Colonic mucosa (tissue), 4 donors: ENCODE data around the gene CITED4. TPM values are rescaled to one million over a fixed set of nuclear protein-coding genes. Genes with fewer than 3 reads are reported as not detected.

Experiments used
- DNase-seq: peaks from one replicate; pipeline ENCODE4 v3.0.0-alpha.2; 2020
- H3K27ac ChIP-seq: fragments of 200-600 bp; one replicate; pipeline ENCODE4 v1.8.0; 2021
- H3K27me3 ChIP-seq: fragments of 200-600 bp; one replicate; pipeline ENCODE4 v1.8.0; 2021
- H3K36me3 ChIP-seq: fragments of 200-600 bp; one replicate; pipeline ENCODE4 v1.8.0; 2021
- H3K4me1 ChIP-seq: fragments of 200-600 bp; one replicate; pipeline ENCODE4 v1.8.0; 2021; ENCODE audit warnings: mild to moderate bottlenecking
- H3K4me3 ChIP-seq: fragments of 200-600 bp; one replicate; pipeline ENCODE4 v1.8.0; 2021
- H3K9ac ChIP-seq, 2 donors: one replicate each; pipeline ENCODE4 v1.7.0; 2013; ENCODE audit warnings: control low read depth in 2 of 2, low read depth in 2 of 2, low read length in 2 of 2
- H3K9me3 ChIP-seq: fragments of 200-600 bp; one replicate; pipeline ENCODE4 v1.8.0; 2021
- intact Hi-C: fragments of 100-400 bp; cut with DNase I; formaldehyde crosslinking; loops from one replicate; pipeline ENCODE4 v1.14.1; 2022
- total RNA-seq, 2 donors: library from RNA; stranded (reverse); fragmentation: NEBNext Ultra II Directional in 1 of 2; extraction: Animal tissue kit (Norgen Biotek cat#: 25700) in 1 of 2; gene quantifications; one replicate each; pipeline ENCODE4 v1.2.1, GENCODE V29; 2021
- TF ChIP-seq, protein P1 (sequence below): fragments of 200-600 bp; IDR thresholded peaks from one replicate; pipeline ENCODE4 v1.8.0; 2022; ENCODE audit warnings: antibody characterized with exemption, mild to moderate bottlenecking
- donor health status: healthy.
- donor health status: DM: no; HTN: no; CAD: no.
- donor health status: DM: no; HTN: no; CAD: no.

The CITED4 gene, protein sequence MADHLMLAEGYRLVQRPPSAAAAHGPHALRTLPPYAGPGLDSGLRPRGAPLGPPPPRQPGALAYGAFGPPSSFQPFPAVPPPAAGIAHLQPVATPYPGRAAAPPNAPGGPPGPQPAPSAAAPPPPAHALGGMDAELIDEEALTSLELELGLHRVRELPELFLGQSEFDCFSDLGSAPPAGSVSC
- 1 to 10 TPM; 3.4 to 5.8 TPM for total RNA-seq

DNA sequence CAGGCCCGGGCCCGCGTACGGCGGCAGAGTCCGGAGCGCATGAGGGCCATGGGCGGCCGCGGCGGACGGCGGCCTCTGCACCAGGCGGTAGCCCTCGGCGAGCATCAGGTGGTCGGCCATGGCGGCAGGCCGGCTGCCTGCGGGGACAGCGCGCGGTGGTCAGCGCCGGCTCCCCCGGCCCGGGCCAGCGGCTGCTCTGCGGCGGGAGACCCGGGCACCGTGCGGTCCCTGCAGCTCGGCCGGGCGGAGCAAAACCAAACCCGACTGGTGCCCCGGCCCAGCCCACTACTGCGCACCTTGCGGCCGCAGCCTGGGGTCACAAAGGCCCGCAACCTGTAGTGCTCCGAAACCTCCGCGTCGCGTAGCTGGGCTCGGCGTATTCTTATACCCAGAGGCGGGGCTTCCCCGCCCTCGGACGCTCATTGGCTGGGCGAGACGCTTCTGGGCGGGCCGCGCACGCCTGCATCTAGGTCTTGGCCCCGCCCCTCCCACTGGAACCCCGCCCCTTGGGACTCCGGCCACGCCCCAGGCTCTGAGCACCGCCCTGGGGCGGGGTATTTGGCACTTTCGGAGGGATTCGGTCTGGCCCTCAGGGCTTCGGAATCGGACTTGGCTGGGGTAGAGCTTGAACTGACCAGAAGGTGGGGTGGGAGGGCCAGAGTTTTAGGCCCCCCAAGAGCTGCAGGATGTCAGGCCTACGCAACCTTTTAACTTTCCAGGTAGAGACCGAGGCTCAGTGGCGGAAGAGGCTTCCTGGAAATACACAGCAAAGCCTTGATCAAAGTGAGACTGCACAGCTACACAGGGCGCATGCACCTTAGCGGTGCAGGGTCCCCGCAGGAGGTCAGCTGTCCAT, at the start of gene CITED4:
Gene CITED4 (minus strand): TSS at position 356 of the 856 bp plus-strand sequence. CDS start 236 bp downstream, at position 120.
- H3K4me1 ChIP-seq = no peaks in the 10 kb centered on the region
- TF ChIP-seq, protein P1, sequence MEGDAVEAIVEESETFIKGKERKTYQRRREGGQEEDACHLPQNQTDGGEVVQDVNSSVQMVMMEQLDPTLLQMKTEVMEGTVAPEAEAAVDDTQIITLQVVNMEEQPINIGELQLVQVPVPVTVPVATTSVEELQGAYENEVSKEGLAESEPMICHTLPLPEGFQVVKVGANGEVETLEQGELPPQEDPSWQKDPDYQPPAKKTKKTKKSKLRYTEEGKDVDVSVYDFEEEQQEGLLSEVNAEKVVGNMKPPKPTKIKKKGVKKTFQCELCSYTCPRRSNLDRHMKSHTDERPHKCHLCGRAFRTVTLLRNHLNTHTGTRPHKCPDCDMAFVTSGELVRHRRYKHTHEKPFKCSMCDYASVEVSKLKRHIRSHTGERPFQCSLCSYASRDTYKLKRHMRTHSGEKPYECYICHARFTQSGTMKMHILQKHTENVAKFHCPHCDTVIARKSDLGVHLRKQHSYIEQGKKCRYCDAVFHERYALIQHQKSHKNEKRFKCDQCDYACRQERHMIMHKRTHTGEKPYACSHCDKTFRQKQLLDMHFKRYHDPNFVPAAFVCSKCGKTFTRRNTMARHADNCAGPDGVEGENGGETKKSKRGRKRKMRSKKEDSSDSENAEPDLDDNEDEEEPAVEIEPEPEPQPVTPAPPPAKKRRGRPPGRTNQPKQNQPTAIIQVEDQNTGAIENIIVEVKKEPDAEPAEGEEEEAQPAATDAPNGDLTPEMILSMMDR = no peak
- DNase-seq = peak; percentile 95
- peaks cover 10% of the 10 kb centered on the region for H3K27me3 ChIP-seq
- intact Hi-C loops = loop anchor here (5.0 kb wide), 1 partner anchor 195 kb away; the partner anchor contains the start of gene RIMS3
- H3K4me3 ChIP-seq = peak within 1 kb of the TSS; percentile 73
- no peaks in the 10 kb centered on the region for H3K9me3 ChIP-seq
- no peaks in the 10 kb centered on the region for H3K36me3 ChIP-seq
- peak within 1 kb of the TSS; percentile 64 to 89 for H3K9ac ChIP-seq
- peak within 1 kb of the TSS; percentile 16 for H3K27ac ChIP-seq

DNA sequence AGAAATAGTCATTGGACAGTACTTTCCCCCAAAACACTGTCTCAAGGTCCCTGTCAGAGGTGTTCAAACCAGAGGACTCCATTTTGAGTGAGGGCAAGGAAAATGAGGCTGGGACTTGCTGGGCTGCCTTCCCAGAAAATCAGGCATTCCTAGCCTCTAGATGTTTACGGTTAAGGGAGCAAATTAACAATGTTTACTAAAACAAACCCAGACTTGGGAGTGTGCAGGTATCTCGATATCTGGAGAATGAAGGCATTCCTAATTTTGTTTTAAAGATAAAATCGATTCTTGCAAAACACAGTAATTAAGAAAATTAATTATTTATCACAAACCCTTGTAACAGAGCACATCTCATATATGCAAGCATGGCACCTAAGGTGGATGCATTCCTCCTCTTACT, 48.9 kb upstream of the CITED4 start:
- Histone ChIP-seq H3K4me3 (no peak overlapping the region), H3K9ac (no peak overlapping the region), H3K9me3 (no peaks in the 10 kb centered on the region), H3K27ac (no peak overlapping the region), H3K36me3 (no peaks in the 10 kb centered on the region), H3K4me1 (no peaks in the 10 kb centered on the region), H3K27me3 (no peaks in the 10 kb centered on the region)
- DNase-seq = no peak
- TF ChIP-seq, protein P1 = no peak
- intact Hi-C loops = no loop called here

DNA sequence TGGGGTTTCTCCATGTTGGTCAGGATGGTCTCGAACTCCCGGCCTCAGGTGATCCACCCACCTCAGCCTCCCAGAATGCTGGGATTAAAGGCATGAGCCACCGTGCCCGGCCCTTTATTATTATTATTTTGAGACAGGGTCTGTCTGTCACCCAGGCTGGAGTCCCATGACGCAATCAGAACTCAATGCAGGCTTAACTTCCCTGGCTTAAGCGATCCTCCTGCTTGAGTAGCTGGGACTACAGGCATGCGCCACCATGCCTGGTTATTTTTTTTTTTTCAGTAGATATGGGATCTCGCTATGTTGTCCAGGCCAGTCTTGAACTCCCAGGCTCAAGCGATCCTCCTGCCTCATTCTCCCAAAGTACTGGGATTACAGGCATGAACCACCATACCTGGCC, 47.1 kb upstream of the CITED4 start:
- TF ChIP-seq, protein P1 = no peak

DNA sequence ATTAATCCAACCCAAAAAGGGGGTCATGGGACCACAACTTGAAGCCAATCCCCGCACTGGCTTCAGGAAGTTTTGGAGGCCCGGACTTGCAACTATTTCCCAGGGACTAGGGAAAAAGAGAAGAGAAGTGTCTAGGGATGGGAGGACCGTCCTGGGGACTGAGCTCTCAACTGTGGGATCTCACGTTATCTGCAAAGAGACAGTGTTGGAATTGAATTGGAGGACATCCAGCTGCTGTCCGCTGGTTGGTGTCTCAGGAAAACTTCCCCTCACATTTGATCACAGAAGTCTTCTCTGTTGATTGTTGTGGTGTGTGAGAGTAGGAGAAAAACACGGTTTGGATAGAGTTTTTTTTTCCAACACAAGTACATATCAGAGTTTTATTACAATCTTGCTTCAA, 46.2 kb upstream of the CITED4 start:
- H3K27me3 ChIP-seq = no peaks in the 10 kb centered on the region
- no peaks in the 10 kb centered on the region for H3K4me1 ChIP-seq
- no peaks in the 10 kb centered on the region for H3K36me3 ChIP-seq
- no peaks in the 10 kb centered on the region for H3K9me3 ChIP-seq
- DNase-seq = no peak
- no peak overlapping the region for H3K4me3 ChIP-seq
- intact Hi-C loops = no loop called here
- TF ChIP-seq, protein P1 = no peak
- H3K27ac ChIP-seq = no peak overlapping the region
- no peak overlapping the region for H3K9ac ChIP-seq

More for the DNA sequence above, 47.1 kb upstream of the CITED4 start:
- H3K9me3 ChIP-seq = no peaks in the 10 kb centered on the region
- no peak overlapping the region for H3K27ac ChIP-seq
- H3K27me3 ChIP-seq = no peaks in the 10 kb centered on the region
- no peak for DNase-seq
- intact Hi-C loops = no loop called here
- H3K4me3 ChIP-seq = no peak overlapping the region
- H3K4me1 ChIP-seq = no peaks in the 10 kb centered on the region
- H3K9ac ChIP-seq = no peak overlapping the region
- no peaks in the 10 kb centered on the region for H3K36me3 ChIP-seq

DNA sequence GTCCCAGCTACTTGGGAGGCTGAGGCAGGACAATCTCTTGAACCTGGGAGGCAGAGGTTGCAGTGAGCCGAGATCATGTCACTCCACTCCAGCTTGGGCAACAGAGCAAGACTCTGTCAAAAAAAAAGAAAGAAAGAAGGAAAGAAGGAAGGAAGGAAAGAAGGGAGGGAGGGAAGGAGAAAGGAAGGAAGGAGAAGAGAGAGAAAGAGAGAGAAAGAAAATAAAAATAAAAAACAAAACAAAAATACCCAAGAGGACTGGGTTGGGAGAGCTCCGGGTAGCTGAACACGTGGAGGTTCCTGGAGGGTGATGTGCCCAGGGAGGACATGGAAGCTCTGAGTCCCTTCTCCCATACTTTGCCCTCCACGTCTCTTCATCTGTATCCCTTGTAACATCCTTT, 45.7 kb upstream of the CITED4 start:
- intact Hi-C loops = no loop called here
- no peak overlapping the region for H3K9ac ChIP-seq
- H3K4me1 ChIP-seq = no peaks in the 10 kb centered on the region
- DNase-seq = no peak
- TF ChIP-seq, protein P1 = no peak
- no peak overlapping the region for H3K4me3 ChIP-seq
- H3K9me3 ChIP-seq = no peaks in the 10 kb centered on the region
- H3K36me3 ChIP-seq = no peaks in the 10 kb centered on the region
- no peaks in the 10 kb centered on the region for H3K27me3 ChIP-seq
- no peak overlapping the region for H3K27ac ChIP-seq
